ENCODE results near the gene FCF1.

- TF ChIP-seq, protein P1, sequence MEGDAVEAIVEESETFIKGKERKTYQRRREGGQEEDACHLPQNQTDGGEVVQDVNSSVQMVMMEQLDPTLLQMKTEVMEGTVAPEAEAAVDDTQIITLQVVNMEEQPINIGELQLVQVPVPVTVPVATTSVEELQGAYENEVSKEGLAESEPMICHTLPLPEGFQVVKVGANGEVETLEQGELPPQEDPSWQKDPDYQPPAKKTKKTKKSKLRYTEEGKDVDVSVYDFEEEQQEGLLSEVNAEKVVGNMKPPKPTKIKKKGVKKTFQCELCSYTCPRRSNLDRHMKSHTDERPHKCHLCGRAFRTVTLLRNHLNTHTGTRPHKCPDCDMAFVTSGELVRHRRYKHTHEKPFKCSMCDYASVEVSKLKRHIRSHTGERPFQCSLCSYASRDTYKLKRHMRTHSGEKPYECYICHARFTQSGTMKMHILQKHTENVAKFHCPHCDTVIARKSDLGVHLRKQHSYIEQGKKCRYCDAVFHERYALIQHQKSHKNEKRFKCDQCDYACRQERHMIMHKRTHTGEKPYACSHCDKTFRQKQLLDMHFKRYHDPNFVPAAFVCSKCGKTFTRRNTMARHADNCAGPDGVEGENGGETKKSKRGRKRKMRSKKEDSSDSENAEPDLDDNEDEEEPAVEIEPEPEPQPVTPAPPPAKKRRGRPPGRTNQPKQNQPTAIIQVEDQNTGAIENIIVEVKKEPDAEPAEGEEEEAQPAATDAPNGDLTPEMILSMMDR (IDR thresholded peaks at IDR 0.05) = no peak
- TF ChIP-seq ZFX (IDR thresholded peaks at IDR 0.05; ENCODE audit: borderline replicate concordance) = no peak
These were observed 15.0 kb upstream of the FCF1 start for GRCh38 chr14:74697976-74698375.

Data from 22Rv1 (cell line).